IMR-90 (cell line): Measurements from ENCODE around the gene CNPY4. TPM values are rescaled to one million over a fixed set of nuclear protein-coding genes. Genes with fewer than 3 reads are reported as not detected.

Experiments used
- ATAC-seq: fragments of 200-7000 bp; cut with Tn5 transposase; 2 replicates; pipeline ENCODE4 v1.9.1; 2020; ENCODE audit warnings: low read depth, mild to moderate bottlenecking, moderate library complexity
- BruUV-seq: library from RNA; stranded (reverse); fragments of 400-500 nt; replicated peaks from 2 replicates; lab custom pipeline; 2021; lab: Mats Ljungman, UMichigan
- CTCF ChIA-PET: fragments of 300-600 bp; formaldehyde crosslinking; extraction: SDS; loops from one replicate; lab custom pipeline; 2021; ENCODE audit warnings: antibody characterized with exemption; lab: Yijun Ruan, JAX
- POLR2A ChIA-PET: fragments of 300-600 bp; sonication (Branson Sonifier 250); formaldehyde crosslinking; loops from one replicate; lab custom pipeline; 2022; ENCODE audit warnings: antibody characterized with exemption; ENCODE audit not compliant: unreplicated experiment; lab: Charles Lee
- DNase-seq: peaks from one replicate; pipeline ENCODE4 v3.0.0; 2013
- H2AFZ ChIP-seq: replicated peaks from 2 replicates; pipeline ENCODE3; 2013; ENCODE audit warnings: low read length, mild to moderate bottlenecking; ENCODE audit not compliant: poor library complexity
- H2AK5ac ChIP-seq: 2 replicates; pipeline ENCODE4 v1.6.1; 2013; ENCODE audit warnings: low read depth, low read length, inconsistent platforms
- H2AK9ac ChIP-seq: replicated peaks from 2 replicates; pipeline ENCODE3; 2013; ENCODE audit warnings: mild to moderate bottlenecking, low read depth, low read length, moderate library complexity; ENCODE audit not compliant: poor library complexity
- H2BK120ac ChIP-seq: 2 replicates; pipeline ENCODE4 v1.6.1; 2013; ENCODE audit warnings: low read depth, low read length, inconsistent platforms
- H2BK15ac ChIP-seq: 3 replicates; pipeline ENCODE4 v1.6.1; 2013; ENCODE audit warnings: low read depth, low read length, inconsistent platforms
- H2BK20ac ChIP-seq: 2 replicates; pipeline ENCODE4 v1.6.1; 2013; ENCODE audit warnings: low read depth, mild to moderate bottlenecking, inconsistent platforms, low read length, moderate library complexity
- H2BK5ac ChIP-seq: 2 replicates; pipeline ENCODE4 v1.6.1; 2013; ENCODE audit warnings: mild to moderate bottlenecking, low read depth, low read length, inconsistent platforms; ENCODE audit not compliant: poor library complexity, severe bottlenecking
- H3K14ac ChIP-seq: replicated peaks from 2 replicates; pipeline ENCODE4 v1.6.1; 2013; ENCODE audit warnings: low read depth, low read length, inconsistent platforms
- H3K18ac ChIP-seq: 2 replicates; pipeline ENCODE4 v1.6.1; 2013; ENCODE audit warnings: low read depth, low read length, control low read depth
- H3K23ac ChIP-seq: 2 replicates; pipeline ENCODE4 v1.6.1; 2013; ENCODE audit warnings: low read depth, low read length, inconsistent platforms
- H3K27ac ChIP-seq: 2 replicates; pipeline ENCODE4 v1.5.1; 2013; ENCODE audit warnings: mild to moderate bottlenecking, control low read depth, low read length; ENCODE audit not compliant: insufficient read depth
- H3K27me3 ChIP-seq: 2 replicates; pipeline ENCODE4 v1.6.1; 2013; ENCODE audit warnings: low read length; ENCODE audit not compliant: control insufficient read depth, insufficient read depth
- H3K36me3 ChIP-seq: 2 replicates; pipeline ENCODE4 v1.6.1; 2013; ENCODE audit warnings: low read length, mixed read lengths; ENCODE audit not compliant: control insufficient read depth, insufficient read depth
- H3K4ac ChIP-seq: 2 replicates; pipeline ENCODE4 v1.6.1; 2013; ENCODE audit warnings: low read depth, low read length, inconsistent platforms
- H3K4me1 ChIP-seq: 2 replicates; pipeline ENCODE4 v1.6.1; 2013; ENCODE audit warnings: low read length, mixed read lengths; ENCODE audit not compliant: control insufficient read depth, insufficient read depth
- H3K4me2 ChIP-seq: 2 replicates; pipeline ENCODE4 v1.6.1; 2013; ENCODE audit warnings: low read depth, mild to moderate bottlenecking, control low read depth, low read length, moderate library complexity
- H3K4me3 ChIP-seq: 2 replicates; pipeline ENCODE4 v1.5.1; 2013; ENCODE audit warnings: low read depth, mild to moderate bottlenecking, control low read depth, low read length, moderate library complexity; ENCODE audit not compliant: insufficient read depth
- H3K56ac ChIP-seq: 2 replicates; pipeline ENCODE4 v1.6.1; 2013; ENCODE audit warnings: low read length, inconsistent platforms; ENCODE audit not compliant: insufficient read depth; ENCODE audit errors: extremely low read depth
- H3K79me1 ChIP-seq, 2 experiments: 2 replicates each; pipeline ENCODE4 v1.6.1; 2013; ENCODE audit warnings: low read length in 2 of 2, inconsistent platforms in 1 of 2, low read depth in 1 of 2
- H3K9ac ChIP-seq: 2 replicates; pipeline ENCODE4 v1.6.1; 2013; ENCODE audit warnings: low read depth, low read length, control low read depth
- H3K9me1 ChIP-seq: 2 replicates; pipeline ENCODE4 v1.6.1; 2013; ENCODE audit warnings: low read length, inconsistent platforms; ENCODE audit not compliant: insufficient read depth
- H3K9me3 ChIP-seq: 2 replicates; pipeline ENCODE4 v1.6.1; 2013; ENCODE audit warnings: low read length; ENCODE audit not compliant: control insufficient read depth, insufficient read depth
- H4K20me1 ChIP-seq: 2 replicates; pipeline ENCODE4 v1.6.1; 2013; ENCODE audit warnings: low read length, inconsistent platforms; ENCODE audit not compliant: insufficient read depth
- H4K5ac ChIP-seq: 2 replicates; pipeline ENCODE4 v1.6.1; 2013; ENCODE audit warnings: mild to moderate bottlenecking, low read depth, low read length, control low read depth
- H4K8ac ChIP-seq, 2 experiments: 2 replicates each; pipeline ENCODE4 v1.6.1; 2013; ENCODE audit warnings: low read depth in 2 of 2, low read length in 2 of 2, control low read depth in 1 of 2, inconsistent platforms in 1 of 2
- H4K91ac ChIP-seq: 2 replicates; pipeline ENCODE4 v1.6.1; 2013; ENCODE audit warnings: low read depth, low read length, inconsistent platforms; ENCODE audit not compliant: insufficient read depth
- BHLHE40 ChIP-seq: fragments of 150-350 bp; IDR thresholded peaks from 2 replicates; pipeline ENCODE4 v1.6.1; 2016; ENCODE audit warnings: mild to moderate bottlenecking, low read depth, low read length
- CEBPB ChIP-seq: IDR thresholded peaks from 2 replicates; pipeline ENCODE4 v1.6.1; 2012; ENCODE audit warnings: low read depth, low read length, improper control_type of control experiment
- CHD1 ChIP-seq: IDR thresholded peaks from 2 replicates; pipeline ENCODE4 v1.6.1; 2012; ENCODE audit warnings: low read depth, low read length, improper control_type of control experiment
- ELK1 ChIP-seq: fragments of 150-350 bp; IDR thresholded peaks from 2 replicates; pipeline ENCODE4 v1.6.1; 2016; ENCODE audit warnings: low read depth, mild to moderate bottlenecking, low read length, moderate library complexity, borderline replicate concordance
- MAZ ChIP-seq: IDR thresholded peaks from 2 replicates; pipeline ENCODE4 v1.6.1; 2012; ENCODE audit warnings: low read depth, mild to moderate bottlenecking, low read length, improper control_type of control experiment, moderate library complexity, borderline replicate concordance
- NFE2L2 ChIP-seq: fragments of 150-350 bp; IDR thresholded peaks from 2 replicates; pipeline ENCODE4 v1.6.1; 2016; ENCODE audit warnings: low read depth, mild to moderate bottlenecking, low read length
- POLR2A ChIP-seq: IDR thresholded peaks from 2 replicates; pipeline ENCODE4 v1.6.1; 2012; ENCODE audit warnings: mild to moderate bottlenecking, low read depth, low read length
- RAD21 ChIP-seq: IDR thresholded peaks from 2 replicates; pipeline ENCODE4 v1.6.1; 2012; ENCODE audit warnings: low read length, improper control_type of control experiment
- USF2 ChIP-seq: fragments of 150-350 bp; IDR thresholded peaks from 2 replicates; pipeline ENCODE4 v1.6.1; 2017; ENCODE audit warnings: mild to moderate bottlenecking, antibody characterized with exemption, low read length, low read depth
- WGBS, 2 experiments: methylation state at CpG; one replicate each; pipeline versions ENCODE4 v1.1.5 to v1.1.7; 2013; ENCODE audit warnings: missing lambda C conversion rate in 2 of 2; ENCODE audit not compliant: insufficient read length in 1 of 2; ENCODE audit errors: extremely low coverage in 2 of 2; 5-methylcytosine and 5-hydroxymethylcytosine counted together
- dilution Hi-C: fragments of 300-500 bp; cut with HindIII; formaldehyde crosslinking; loops from one replicate; pipeline ENCODE4 v1.14.3; 2018; ENCODE audit warnings: low sequenced_read_pairs; ENCODE audit not compliant: unreplicated experiment
- in situ Hi-C: fragments of 300-500 bp; cut with MboI; formaldehyde crosslinking; loops from 3 replicates; pipeline ENCODE4 v1.14.3; 2019; ENCODE audit warnings: low sequenced_read_pairs, inconsistent platforms, mixed read lengths
- intact Hi-C: fragments of 100-400 bp; cut with micrococcal nuclease; formaldehyde crosslinking; loops from 2 replicates; pipeline ENCODE4 v1.10.0; 2022
- polyA plus RNA-seq, 3 experiments: library from polyadenylated mRNA; depleted of rRNA; stranded (reverse); fragments of >200 nt; gene quantifications; 2 replicates each; pipeline ENCODE4 v1.2.3, GENCODE V29; 2012; ENCODE audit warnings: low replicate concordance in 1 of 3
- total RNA-seq: library from RNA; depleted of rRNA; stranded (reverse); fragments of >200 nt; gene quantifications from 2 replicates; pipeline ENCODE4 v1.2.3, GENCODE V29; 2012

Gene CNPY4
- total and polyA plus RNA-seq, 2 of the 4 experiments (the other 2 are of a cell fraction) = 13.3 to 21.9 TPM

- no peak overlapping the region for H3K14ac ChIP-seq
- no peak overlapping the region for H2BK15ac ChIP-seq
- H3K9me3 ChIP-seq = no peaks in the 10 kb centered on the region
- POLR2A ChIA-PET = interaction anchor here (1.2 kb wide), 1 partner anchor 8 kb away, joined by 3 read pairs; the partner anchor contains the start of gene LAMTOR4
- H3K4me2 ChIP-seq = peak overlapping the region; percentile 78; the same call in 1 of the 2 replicates
- H3K27me3 ChIP-seq = no peaks in the 10 kb centered on the region
- H2AK9ac ChIP-seq = no peak overlapping the region
- intact Hi-C loops (no loop called here), dilution Hi-C loops (no loop called here), in situ Hi-C loops (no loop called here)
- TF ChIP-seq MAZ (no peak), USF2 (no peak), CHD1 (no peak), POLR2A (no peak), RAD21 (no peak), ELK1 (no peak), NFE2L2 (no peak), CEBPB (no peak), BHLHE40 (no peak)
- no peak overlapping the region for H3K18ac ChIP-seq
- no peak overlapping the region for H3K27ac ChIP-seq
- no peak overlapping the region for H2BK120ac ChIP-seq
- peak overlapping the region; percentile 70; the same call in 1 of the 2 replicates for H3K23ac ChIP-seq
- DNase-seq (no peak), ATAC-seq (no peak)
- BruUV-seq = no TSS peak
- no peak overlapping the region for H3K4me3 ChIP-seq
- H4K20me1 ChIP-seq = peaks cover 23% of the 10 kb centered on the region
- H4K8ac ChIP-seq = no peak overlapping the region
- no peak overlapping the region for H4K5ac ChIP-seq
- no peak overlapping the region for H3K56ac ChIP-seq
- WGBS, 2 experiments = no CpG with 5 or more reads among the region's 5 CpGs
- H3K4me1 ChIP-seq = peaks cover 6% of the 10 kb centered on the region
- peaks cover 39% of the 10 kb centered on the region for H3K36me3 ChIP-seq
- H3K9me1 ChIP-seq = peaks cover 2% of the 10 kb centered on the region; the same call in 1 of the 2 replicates
- no peak overlapping the region for H4K91ac ChIP-seq
- CTCF ChIA-PET = interaction anchor here (1.0 kb wide), 1 partner anchor 8 kb away, joined by 3 read pairs; the partner anchor contains the start of gene LAMTOR4
- H3K79me1 ChIP-seq = peaks cover 19 to 60% of the 10 kb centered on the region in 2 experiments
- H3K4ac ChIP-seq = no peak overlapping the region
- H2AK5ac ChIP-seq = no peak overlapping the region
- H2AFZ ChIP-seq = no peak overlapping the region
- H2BK20ac ChIP-seq = no peak overlapping the region
- H3K9ac ChIP-seq = 0 out of 2 replicates have a peak overlapping the region, but pooled peaks have one; percentile 7
- no peak overlapping the region for H2BK5ac ChIP-seq
Measured at GRCh38 chr7:100157069-100157333, 37.6 kb downstream of the CNPY4 start.
